Measurements from ENCODE around the gene HES2.

- TF ChIP-seq, protein P1, sequence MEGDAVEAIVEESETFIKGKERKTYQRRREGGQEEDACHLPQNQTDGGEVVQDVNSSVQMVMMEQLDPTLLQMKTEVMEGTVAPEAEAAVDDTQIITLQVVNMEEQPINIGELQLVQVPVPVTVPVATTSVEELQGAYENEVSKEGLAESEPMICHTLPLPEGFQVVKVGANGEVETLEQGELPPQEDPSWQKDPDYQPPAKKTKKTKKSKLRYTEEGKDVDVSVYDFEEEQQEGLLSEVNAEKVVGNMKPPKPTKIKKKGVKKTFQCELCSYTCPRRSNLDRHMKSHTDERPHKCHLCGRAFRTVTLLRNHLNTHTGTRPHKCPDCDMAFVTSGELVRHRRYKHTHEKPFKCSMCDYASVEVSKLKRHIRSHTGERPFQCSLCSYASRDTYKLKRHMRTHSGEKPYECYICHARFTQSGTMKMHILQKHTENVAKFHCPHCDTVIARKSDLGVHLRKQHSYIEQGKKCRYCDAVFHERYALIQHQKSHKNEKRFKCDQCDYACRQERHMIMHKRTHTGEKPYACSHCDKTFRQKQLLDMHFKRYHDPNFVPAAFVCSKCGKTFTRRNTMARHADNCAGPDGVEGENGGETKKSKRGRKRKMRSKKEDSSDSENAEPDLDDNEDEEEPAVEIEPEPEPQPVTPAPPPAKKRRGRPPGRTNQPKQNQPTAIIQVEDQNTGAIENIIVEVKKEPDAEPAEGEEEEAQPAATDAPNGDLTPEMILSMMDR (IDR thresholded peaks at IDR 0.05): no peak
- no peak for TF ChIP-seq POLR2AphosphoS5 (IDR thresholded peaks at IDR 0.05)
These were observed 43.3 kb upstream of the HES2 start for GRCh38 chr1:6463120-6463412.

Measured in gastroesophageal sphincter (tissue), 3 donors.